SW480 (cell line): Measurements from ENCODE around the gene TSC22D2.
A peak's percentile ranks its signal among the peaks of the same experiment; 100 is the strongest.
"Not testable (repeated sequence)": the region's sequence is repeated elsewhere in the genome, so short reads cannot be mapped to it uniquely, and the experiment has no call there.

Source experiments
- DNase-seq: peaks from one replicate; pipeline ENCODE4 v3.0.0-alpha.2; 2016; ENCODE audit warnings: low spot score

TSC22D2 gene

GRCh38 chr3:150449169-150449721 is 41.1 kb downstream of the TSC22D2 start:
- DNase-seq, result peak; percentile 17

- no peak for DNase-seq
Measured at GRCh38 chr3:150450916-150451315, 42.8 kb downstream of the TSC22D2 start.

GRCh38 chr3:150451329-150452048 is 43.4 kb downstream of the TSC22D2 start:
- no peak for DNase-seq

- no peak for DNase-seq
Measured at GRCh38 chr3:150453353-150453752, 45.3 kb downstream of the TSC22D2 start.

GRCh38 chr3:150454085-150454484 is 46.0 kb downstream of the TSC22D2 start:
- no peak for DNase-seq

GRCh38 chr3:150454622-150455021 is 46.5 kb downstream of the TSC22D2 start:
- no peak for DNase-seq

- DNase-seq, result no peak
Measured at GRCh38 chr3:150455341-150455740, 47.2 kb downstream of the TSC22D2 start.

- no peak for DNase-seq
Measured at GRCh38 chr3:150458001-150458400, 49.9 kb downstream of the TSC22D2 start.

- DNase-seq, result no peak
Measured at GRCh38 chr3:150460484-150460883, 52.4 kb downstream of the TSC22D2 start.

GRCh38 chr3:150461399-150461798 is 53.3 kb downstream of the TSC22D2 start:
- DNase-seq, result no peak

GRCh38 chr3:150462108-150462507 is 54.0 kb downstream of the TSC22D2 start:
- DNase-seq, result no peak

GRCh38 chr3:150464684-150465083 is 56.6 kb downstream of the TSC22D2 start:
- DNase-seq, result no peak

- no peak for DNase-seq
Measured at GRCh38 chr3:150467381-150467780, 59.3 kb downstream of the TSC22D2 start.

- peak; percentile 49 for DNase-seq
Measured at GRCh38 chr3:150469031-150469930, 61.2 kb downstream of the TSC22D2 start.

GRCh38 chr3:150469931-150470740 is 62.0 kb downstream of the TSC22D2 start:
- no peak for DNase-seq

- no peak for DNase-seq
Measured at GRCh38 chr3:150472421-150472820, 64.3 kb downstream of the TSC22D2 start.

- not testable (repeated sequence) for DNase-seq
Measured at GRCh38 chr3:150473161-150473560, 65.1 kb downstream of the TSC22D2 start.

- no peak for DNase-seq
Measured at GRCh38 chr3:150479370-150479769, 71.3 kb downstream of the TSC22D2 start.

GRCh38 chr3:150480877-150481276 is 72.8 kb downstream of the TSC22D2 start:
- no peak for DNase-seq

- no peak for DNase-seq
Measured at GRCh38 chr3:150483226-150483625, 75.1 kb downstream of the TSC22D2 start.

GRCh38 chr3:150484410-150484809 is 76.3 kb downstream of the TSC22D2 start:
- no peak for DNase-seq

GRCh38 chr3:150488867-150489266 is 80.8 kb downstream of the TSC22D2 start:
- DNase-seq, result no peak
